Fibroblast of lung (primary cell): Measurements from ENCODE around the gene NID1.
A peak's percentile ranks its signal among the peaks of the same experiment; 100 is the strongest.

Source experiments
- EZH2 ChIP-seq: IDR thresholded peaks from 2 replicates; pipeline ENCODE4 v1.5.1; 2012; ENCODE audit warnings: low read length, control low read depth, mild to moderate bottlenecking; ENCODE audit errors: missing control alignments
- TF ChIP-seq, protein P1 (sequence below), 2 donors: IDR thresholded peaks in 1 of 2; conservative IDR thresholded peaks in 1 of 2; 1 replicate in 1 of 2; 2 replicates in 1 of 2; pipeline ENCODE4 v1.5.1; 2011 to 2012; ENCODE audit warnings: low read length in 2 of 2, control low read depth in 1 of 2, inconsistent platforms in 1 of 2, low read depth in 1 of 2, mild to moderate bottlenecking in 1 of 2

DNA sequence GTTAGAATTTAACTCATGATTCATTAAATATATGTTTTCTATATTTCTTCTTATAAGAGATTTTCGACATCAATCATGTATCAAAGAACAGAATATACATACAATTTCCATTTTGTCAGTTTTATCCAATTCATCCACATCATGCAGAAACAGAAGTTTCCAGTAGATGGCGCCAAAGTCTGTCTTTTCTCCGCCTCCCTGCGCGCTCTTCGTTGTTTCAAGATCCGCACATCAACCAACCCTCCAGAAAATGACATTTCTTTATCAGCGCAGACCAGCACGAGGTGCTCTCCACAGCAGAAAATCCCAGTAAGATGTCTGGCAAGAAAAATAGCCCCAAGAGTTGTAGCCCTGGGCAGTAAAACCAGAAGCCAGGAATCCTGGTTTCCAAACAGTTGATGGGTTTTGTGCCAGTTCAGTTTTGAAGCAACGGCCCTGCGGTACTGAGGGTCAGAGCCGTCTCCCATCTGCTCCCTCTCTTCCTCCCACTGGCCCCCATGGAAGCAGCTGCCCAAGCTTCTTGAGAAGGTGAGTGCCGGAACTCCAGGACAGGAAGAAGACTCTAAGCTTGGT is 38.8 kb upstream of the NID1 start:
- no peak for TF ChIP-seq EZH2
- TF ChIP-seq, protein P1, sequence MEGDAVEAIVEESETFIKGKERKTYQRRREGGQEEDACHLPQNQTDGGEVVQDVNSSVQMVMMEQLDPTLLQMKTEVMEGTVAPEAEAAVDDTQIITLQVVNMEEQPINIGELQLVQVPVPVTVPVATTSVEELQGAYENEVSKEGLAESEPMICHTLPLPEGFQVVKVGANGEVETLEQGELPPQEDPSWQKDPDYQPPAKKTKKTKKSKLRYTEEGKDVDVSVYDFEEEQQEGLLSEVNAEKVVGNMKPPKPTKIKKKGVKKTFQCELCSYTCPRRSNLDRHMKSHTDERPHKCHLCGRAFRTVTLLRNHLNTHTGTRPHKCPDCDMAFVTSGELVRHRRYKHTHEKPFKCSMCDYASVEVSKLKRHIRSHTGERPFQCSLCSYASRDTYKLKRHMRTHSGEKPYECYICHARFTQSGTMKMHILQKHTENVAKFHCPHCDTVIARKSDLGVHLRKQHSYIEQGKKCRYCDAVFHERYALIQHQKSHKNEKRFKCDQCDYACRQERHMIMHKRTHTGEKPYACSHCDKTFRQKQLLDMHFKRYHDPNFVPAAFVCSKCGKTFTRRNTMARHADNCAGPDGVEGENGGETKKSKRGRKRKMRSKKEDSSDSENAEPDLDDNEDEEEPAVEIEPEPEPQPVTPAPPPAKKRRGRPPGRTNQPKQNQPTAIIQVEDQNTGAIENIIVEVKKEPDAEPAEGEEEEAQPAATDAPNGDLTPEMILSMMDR (conservative IDR thresholded peaks at IDR 0.05 in 1 of 2, IDR thresholded peaks at IDR 0.05 in 1 of 2; ENCODE audit: low read depth in 1 of 2, low read length in 2 of 2): peak; percentile 74 to 77
